Measurements from ENCODE around the gene PAQR8.
A peak's percentile ranks its signal among the peaks of the same experiment; 100 is the strongest.

The PAQR8 gene

GRCh38 chr6:52361945-52362442 is at the start of gene PAQR8:
Gene PAQR8 (plus strand): TSS chr6:52362151. CDS start chr6:52403214, 41,063 bp downstream.
- peak; percentile 78 to 89 for DNase-seq (ENCODE audit: low spot score in 2 of 2)
- Mint-ChIP-seq H3K4me1 (peaks cover 32% of the 10 kb centered on the region), H3K27ac (peak within 1 kb of the TSS; percentile 88), H3K4me3 (peak within 1 kb of the TSS; percentile 98), H3K9me3 (no peaks in the 10 kb centered on the region), H3K36me3 (peaks cover 17% of the 10 kb centered on the region)
- peak; percentile 93 for ATAC-seq

GRCh38 chr6:52312461-52312860 is 49.5 kb upstream of the PAQR8 start:
- Mint-ChIP-seq H3K4me3 (no peak overlapping the region), H3K4me1 (peaks cover 9% of the 10 kb centered on the region), H3K27ac (no peak overlapping the region), H3K36me3 (no peaks in the 10 kb centered on the region), H3K9me3 (no peaks in the 10 kb centered on the region)
- DNase-seq (ENCODE audit: low spot score in 2 of 2) (no peak), ATAC-seq (no peak)

- no peak overlapping the region for H3K27ac Mint-ChIP-seq
- peaks cover 12% of the 10 kb centered on the region for H3K4me1 Mint-ChIP-seq
- no peak overlapping the region for H3K4me3 Mint-ChIP-seq
- ATAC-seq (no peak), DNase-seq (ENCODE audit: low spot score in 2 of 2) (no peak)
- H3K9me3 Mint-ChIP-seq = no peaks in the 10 kb centered on the region
- no peaks in the 10 kb centered on the region for H3K36me3 Mint-ChIP-seq
Observed at GRCh38 chr6:52314752-52315151, 47.2 kb upstream of the PAQR8 start.

- no peak overlapping the region for H3K27ac Mint-ChIP-seq
- H3K4me3 Mint-ChIP-seq = no peak overlapping the region
- H3K4me1 Mint-ChIP-seq = peaks cover 12% of the 10 kb centered on the region
- no peak for ATAC-seq
- DNase-seq (ENCODE audit: low spot score in 2 of 2) = no peak
- H3K9me3 Mint-ChIP-seq = no peaks in the 10 kb centered on the region
- no peaks in the 10 kb centered on the region for H3K36me3 Mint-ChIP-seq
Observed at GRCh38 chr6:52317211-52317610, 44.7 kb upstream of the PAQR8 start.

GRCh38 chr6:52317841-52318581 is 43.9 kb upstream of the PAQR8 start:
- no peak for DNase-seq (ENCODE audit: low spot score in 2 of 2)
- H3K4me1 Mint-ChIP-seq = peaks cover 12% of the 10 kb centered on the region
- no peak overlapping the region for H3K4me3 Mint-ChIP-seq
- no peak overlapping the region for H3K27ac Mint-ChIP-seq
- ATAC-seq = peak; percentile 88
- H3K36me3 Mint-ChIP-seq = no peaks in the 10 kb centered on the region
- H3K9me3 Mint-ChIP-seq = no peaks in the 10 kb centered on the region

GRCh38 chr6:52324189-52324588 is 37.8 kb upstream of the PAQR8 start:
- no peaks in the 10 kb centered on the region for H3K36me3 Mint-ChIP-seq
- ATAC-seq = no peak
- no peak for DNase-seq (ENCODE audit: low spot score in 2 of 2)
- H3K4me3 Mint-ChIP-seq = no peak overlapping the region
- no peaks in the 10 kb centered on the region for H3K9me3 Mint-ChIP-seq
- H3K27ac Mint-ChIP-seq = no peak overlapping the region
- no peaks in the 10 kb centered on the region for H3K4me1 Mint-ChIP-seq

GRCh38 chr6:52325695-52326471 is 36.1 kb upstream of the PAQR8 start:
- Mint-ChIP-seq H3K4me1 (no peaks in the 10 kb centered on the region), H3K27ac (no peak overlapping the region), H3K9me3 (no peaks in the 10 kb centered on the region), H3K36me3 (no peaks in the 10 kb centered on the region), H3K4me3 (no peak overlapping the region)
- ATAC-seq = no peak
- no peak for DNase-seq (ENCODE audit: low spot score in 2 of 2)

GRCh38 chr6:52326540-52327364 is 35.2 kb upstream of the PAQR8 start:
- H3K9me3 Mint-ChIP-seq = no peaks in the 10 kb centered on the region
- no peak for ATAC-seq
- no peak overlapping the region for H3K27ac Mint-ChIP-seq
- no peak overlapping the region for H3K4me3 Mint-ChIP-seq
- peaks cover 2% of the 10 kb centered on the region for H3K4me1 Mint-ChIP-seq
- no peak for DNase-seq (ENCODE audit: low spot score in 2 of 2)
- H3K36me3 Mint-ChIP-seq = no peaks in the 10 kb centered on the region

- Mint-ChIP-seq H3K36me3 (no peaks in the 10 kb centered on the region), H3K9me3 (no peaks in the 10 kb centered on the region), H3K27ac (peak overlapping the region; percentile 17), H3K4me3 (no peak overlapping the region), H3K4me1 (peaks cover 17% of the 10 kb centered on the region)
- DNase-seq (ENCODE audit: low spot score in 2 of 2) (no peak), ATAC-seq (no peak)
Observed at GRCh38 chr6:52328303-52328662, 33.7 kb upstream of the PAQR8 start.

GRCh38 chr6:52328729-52329128 is 33.2 kb upstream of the PAQR8 start:
- Mint-ChIP-seq H3K4me1 (peaks cover 22% of the 10 kb centered on the region), H3K36me3 (no peaks in the 10 kb centered on the region), H3K27ac (peak overlapping the region; percentile 17), H3K4me3 (no peak overlapping the region), H3K9me3 (no peaks in the 10 kb centered on the region)
- ATAC-seq = no peak
- no peak for DNase-seq (ENCODE audit: low spot score in 2 of 2)

- peaks cover 36% of the 10 kb centered on the region for H3K4me1 Mint-ChIP-seq
- no peaks in the 10 kb centered on the region for H3K9me3 Mint-ChIP-seq
- ATAC-seq (no peak), DNase-seq (ENCODE audit: low spot score in 2 of 2) (no peak)
- no peak overlapping the region for H3K27ac Mint-ChIP-seq
- no peaks in the 10 kb centered on the region for H3K36me3 Mint-ChIP-seq
- H3K4me3 Mint-ChIP-seq = no peak overlapping the region
Observed at GRCh38 chr6:52330470-52330869, 31.5 kb upstream of the PAQR8 start.

GRCh38 chr6:52331793-52332457 is 30.0 kb upstream of the PAQR8 start:
- Mint-ChIP-seq H3K4me3 (no peak overlapping the region), H3K4me1 (peaks cover 51% of the 10 kb centered on the region), H3K27ac (peak overlapping the region; percentile 9), H3K9me3 (no peaks in the 10 kb centered on the region), H3K36me3 (no peaks in the 10 kb centered on the region)
- DNase-seq (ENCODE audit: low spot score in 2 of 2) (no peak), ATAC-seq (no peak)

- DNase-seq (ENCODE audit: low spot score in 2 of 2) = no peak
- ATAC-seq = peak; percentile 53
- peak overlapping the region; percentile 17 for H3K4me3 Mint-ChIP-seq
- no peaks in the 10 kb centered on the region for H3K9me3 Mint-ChIP-seq
- H3K36me3 Mint-ChIP-seq = no peaks in the 10 kb centered on the region
- H3K27ac Mint-ChIP-seq = peak overlapping the region; percentile 82
- H3K4me1 Mint-ChIP-seq = peaks cover 66% of the 10 kb centered on the region
Observed at GRCh38 chr6:52333840-52334200, 28.1 kb upstream of the PAQR8 start.

- Mint-ChIP-seq H3K9me3 (no peaks in the 10 kb centered on the region), H3K4me3 (no peak overlapping the region)
Observed at GRCh38 chr6:52335576-52335975, 26.4 kb upstream of the PAQR8 start.

More at GRCh38 chr6:52335576-52335975, 26.4 kb upstream of the PAQR8 start:
- ATAC-seq (no peak), DNase-seq (ENCODE audit: low spot score in 2 of 2) (no peak)
- peaks cover 66% of the 10 kb centered on the region for H3K4me1 Mint-ChIP-seq
- no peaks in the 10 kb centered on the region for H3K36me3 Mint-ChIP-seq
- H3K27ac Mint-ChIP-seq = peak overlapping the region; percentile 79

Data from stimulated activated effector memory CD8-positive, alpha-beta T cell treated with anti-CD3 and anti-CD28 coated beads, Interleukin-12 subunit alpha, Interleukin-12 subunit beta, amount 100 ng/mL, for 72 hours (primary cell).